Ishikawa (cell line): ENCODE data around the gene SLC35A2.

ENCODE experiments used
- CEBPB ChIP-seq: IDR thresholded peaks from 2 replicates; pipeline ENCODE4 v1.6.1; 2012
- CREB1 ChIP-seq: IDR thresholded peaks from 2 replicates; pipeline ENCODE4 v1.6.1; 2012; ENCODE audit warnings: low read depth
- EGR1 ChIP-seq: IDR thresholded peaks from 2 replicates; pipeline ENCODE4 v1.6.1; 2012
- EP300 ChIP-seq: IDR thresholded peaks from 2 replicates; pipeline ENCODE4 v1.6.1; 2012; ENCODE audit warnings: borderline replicate concordance
- FOXM1 ChIP-seq: IDR thresholded peaks from 2 replicates; pipeline ENCODE4 v1.6.1; 2012; ENCODE audit warnings: low read depth, borderline replicate concordance
- MAX ChIP-seq: IDR thresholded peaks from 2 replicates; pipeline ENCODE4 v1.6.1; 2012
- NFIC ChIP-seq: IDR thresholded peaks from 2 replicates; pipeline ENCODE4 v1.6.1; 2012
- RAD21 ChIP-seq: IDR thresholded peaks from 2 replicates; pipeline ENCODE4 v1.6.1; 2012; ENCODE audit warnings: low read depth
- TAF1 ChIP-seq: IDR thresholded peaks from 2 replicates; pipeline ENCODE4 v1.6.1; 2012; ENCODE audit warnings: low read depth, mild to moderate bottlenecking
- TCF12 ChIP-seq: IDR thresholded peaks from 2 replicates; pipeline ENCODE4 v1.6.1; 2012; ENCODE audit warnings: low read depth
- TEAD4 ChIP-seq: IDR thresholded peaks from 2 replicates; pipeline ENCODE4 v1.6.1; 2012
- USF1 ChIP-seq: IDR thresholded peaks from 2 replicates; pipeline ENCODE4 v1.6.1; 2012
- YY1 ChIP-seq: IDR thresholded peaks from 2 replicates; pipeline ENCODE4 v1.6.1; 2012; ENCODE audit warnings: low read depth
- ZBTB7A ChIP-seq: IDR thresholded peaks from 2 replicates; pipeline ENCODE4 v1.6.1; 2012; ENCODE audit warnings: low read depth
- TF ChIP-seq, protein P1 (sequence below): IDR thresholded peaks from 2 replicates; pipeline ENCODE4 v1.6.1; 2012; ENCODE audit warnings: low read depth, mild to moderate bottlenecking

The SLC35A2 gene

GRCh38 chrX:48893556-48894348 lies 17.7 kb downstream of the SLC35A2 start:
- TF ChIP-seq EGR1 (no peak), EP300 (no peak), MAX (no peak), CREB1 (no peak), USF1 (no peak), YY1 (no peak), ZBTB7A (no peak), TEAD4 (no peak), CEBPB (no peak), FOXM1 (no peak), TCF12 (no peak), TAF1 (no peak), NFIC (no peak)
- TF ChIP-seq, protein P1, sequence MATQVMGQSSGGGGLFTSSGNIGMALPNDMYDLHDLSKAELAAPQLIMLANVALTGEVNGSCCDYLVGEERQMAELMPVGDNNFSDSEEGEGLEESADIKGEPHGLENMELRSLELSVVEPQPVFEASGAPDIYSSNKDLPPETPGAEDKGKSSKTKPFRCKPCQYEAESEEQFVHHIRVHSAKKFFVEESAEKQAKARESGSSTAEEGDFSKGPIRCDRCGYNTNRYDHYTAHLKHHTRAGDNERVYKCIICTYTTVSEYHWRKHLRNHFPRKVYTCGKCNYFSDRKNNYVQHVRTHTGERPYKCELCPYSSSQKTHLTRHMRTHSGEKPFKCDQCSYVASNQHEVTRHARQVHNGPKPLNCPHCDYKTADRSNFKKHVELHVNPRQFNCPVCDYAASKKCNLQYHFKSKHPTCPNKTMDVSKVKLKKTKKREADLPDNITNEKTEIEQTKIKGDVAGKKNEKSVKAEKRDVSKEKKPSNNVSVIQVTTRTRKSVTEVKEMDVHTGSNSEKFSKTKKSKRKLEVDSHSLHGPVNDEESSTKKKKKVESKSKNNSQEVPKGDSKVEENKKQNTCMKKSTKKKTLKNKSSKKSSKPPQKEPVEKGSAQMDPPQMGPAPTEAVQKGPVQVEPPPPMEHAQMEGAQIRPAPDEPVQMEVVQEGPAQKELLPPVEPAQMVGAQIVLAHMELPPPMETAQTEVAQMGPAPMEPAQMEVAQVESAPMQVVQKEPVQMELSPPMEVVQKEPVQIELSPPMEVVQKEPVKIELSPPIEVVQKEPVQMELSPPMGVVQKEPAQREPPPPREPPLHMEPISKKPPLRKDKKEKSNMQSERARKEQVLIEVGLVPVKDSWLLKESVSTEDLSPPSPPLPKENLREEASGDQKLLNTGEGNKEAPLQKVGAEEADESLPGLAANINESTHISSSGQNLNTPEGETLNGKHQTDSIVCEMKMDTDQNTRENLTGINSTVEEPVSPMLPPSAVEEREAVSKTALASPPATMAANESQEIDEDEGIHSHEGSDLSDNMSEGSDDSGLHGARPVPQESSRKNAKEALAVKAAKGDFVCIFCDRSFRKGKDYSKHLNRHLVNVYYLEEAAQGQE: no peak

GRCh38 chrX:48892896-48893295 lies 18.6 kb downstream of the SLC35A2 start:
- TF ChIP-seq ZBTB7A (no peak), USF1 (no peak), TCF12 (no peak)

DNA sequence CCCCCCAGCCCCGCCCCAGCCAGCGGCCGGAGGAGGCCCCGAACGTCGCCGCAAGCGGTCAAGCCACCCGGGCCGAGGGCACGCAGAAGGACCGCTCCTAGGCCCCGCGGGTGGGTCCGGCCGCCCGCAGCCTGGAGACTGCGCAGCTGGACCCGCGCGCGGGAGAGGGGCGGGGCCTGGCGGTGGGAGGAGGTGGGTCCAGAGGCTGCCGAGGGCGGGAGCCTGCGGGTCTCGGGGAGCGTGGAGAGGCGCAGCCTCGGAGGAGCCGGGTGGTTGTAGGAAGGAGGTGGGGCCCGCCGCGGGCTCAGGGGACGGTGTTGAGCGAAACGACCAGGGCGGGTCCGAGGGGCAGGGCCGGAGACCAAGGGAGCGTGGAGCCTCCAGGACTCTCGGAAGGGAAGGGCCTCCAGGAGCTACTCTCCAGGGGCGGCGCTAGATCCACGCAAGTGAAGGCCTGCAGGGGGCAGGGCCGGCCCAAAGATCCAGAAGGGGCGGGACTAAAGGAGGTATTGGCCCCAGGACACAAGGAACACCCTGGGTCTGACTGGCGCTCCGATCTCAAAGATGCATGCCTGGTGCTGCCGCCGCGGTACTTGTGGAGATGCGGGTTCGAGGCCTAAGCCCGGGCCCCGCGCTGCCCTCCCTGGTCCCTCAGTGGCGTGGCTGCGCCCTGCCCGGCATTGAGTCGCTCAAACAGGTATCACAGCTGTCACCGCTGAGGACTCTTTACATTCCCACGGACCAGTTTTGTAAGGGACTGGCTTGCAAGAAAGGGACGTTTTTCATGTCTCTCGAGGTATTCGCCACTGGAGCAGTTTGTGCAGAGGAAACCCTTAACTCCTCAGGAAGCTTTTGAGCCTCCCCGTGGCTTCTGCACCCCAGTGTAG lies 19.8 kb downstream of the SLC35A2 start:
- no peak for TF ChIP-seq CEBPB
- peak; percentile 37; the same call in 1 of the 2 replicates for TF ChIP-seq RAD21
- peak; percentile 37; the same call in 1 of the 2 replicates for TF ChIP-seq MAX
- TF ChIP-seq EGR1: no peak
- 0 out of 2 replicates have a peak, but pooled peaks have one; percentile 23 for TF ChIP-seq EP300
- TF ChIP-seq CREB1: no peak
- no peak for TF ChIP-seq YY1
- no peak for TF ChIP-seq USF1

GRCh38 chrX:48890934-48891401 lies 20.5 kb downstream of the SLC35A2 start:
- TF ChIP-seq, protein P1: no peak
- no peak for TF ChIP-seq NFIC
- TF ChIP-seq TAF1: no peak
- TF ChIP-seq EP300: no peak
- TF ChIP-seq EGR1: no peak
- no peak for TF ChIP-seq FOXM1
- no peak for TF ChIP-seq CREB1
- no peak for TF ChIP-seq ZBTB7A
- TF ChIP-seq RAD21: no peak
- no peak for TF ChIP-seq YY1
- no peak for TF ChIP-seq TCF12
- no peak for TF ChIP-seq TEAD4
- TF ChIP-seq CEBPB: no peak
- TF ChIP-seq MAX: no peak
- no peak for TF ChIP-seq USF1
